ENCODE measurements around the gene STK32B.
"Not testable (repeated sequence)": the region's sequence is repeated elsewhere in the genome, so short reads cannot be mapped to it uniquely, and the experiment has no call there.

The STK32B gene

GRCh38 chr4:5433196-5433595 lies 381.9 kb downstream of the STK32B start:
- Histone ChIP-seq H3K27ac (ENCODE audit: insufficient read depth, low read depth, low read length, poor library complexity, severe bottlenecking) (no peak overlapping the region), H3K4me1 (ENCODE audit: control insufficient read depth, insufficient read depth, low read length) (no peaks in the 10 kb centered on the region), H3K4me3 (ENCODE audit: insufficient read depth, low read depth, low read length) (no peak overlapping the region), H3K36me3 (ENCODE audit: control insufficient read depth, insufficient read depth, low read length) (no peaks in the 10 kb centered on the region), H3K9me3 (ENCODE audit: control insufficient read depth, low read length) (no peaks in the 10 kb centered on the region), H3K27me3 (ENCODE audit: control insufficient read depth, insufficient read depth, low read length, poor library complexity, severe bottlenecking) (no peaks in the 10 kb centered on the region)
- WGBS, 2 experiments, result 92 to 95% methylated on average over 5 of the region's 5 CpGs

- Histone ChIP-seq H3K27ac (ENCODE audit: insufficient read depth, low read depth, low read length, poor library complexity, severe bottlenecking) (no peak overlapping the region), H3K4me1 (ENCODE audit: control insufficient read depth, insufficient read depth, low read length) (no peaks in the 10 kb centered on the region), H3K4me3 (ENCODE audit: insufficient read depth, low read depth, low read length) (no peak overlapping the region), H3K27me3 (ENCODE audit: control insufficient read depth, insufficient read depth, low read length, poor library complexity, severe bottlenecking) (no peaks in the 10 kb centered on the region), H3K9me3 (ENCODE audit: control insufficient read depth, low read length) (no peaks in the 10 kb centered on the region), H3K36me3 (ENCODE audit: control insufficient read depth, insufficient read depth, low read length) (no peaks in the 10 kb centered on the region)
- 27 to 28% methylated on average over 5 of the region's 5 CpGs for WGBS, 2 experiments
These were observed 383.9 kb downstream of the STK32B start for GRCh38 chr4:5435201-5435600.

DNA sequence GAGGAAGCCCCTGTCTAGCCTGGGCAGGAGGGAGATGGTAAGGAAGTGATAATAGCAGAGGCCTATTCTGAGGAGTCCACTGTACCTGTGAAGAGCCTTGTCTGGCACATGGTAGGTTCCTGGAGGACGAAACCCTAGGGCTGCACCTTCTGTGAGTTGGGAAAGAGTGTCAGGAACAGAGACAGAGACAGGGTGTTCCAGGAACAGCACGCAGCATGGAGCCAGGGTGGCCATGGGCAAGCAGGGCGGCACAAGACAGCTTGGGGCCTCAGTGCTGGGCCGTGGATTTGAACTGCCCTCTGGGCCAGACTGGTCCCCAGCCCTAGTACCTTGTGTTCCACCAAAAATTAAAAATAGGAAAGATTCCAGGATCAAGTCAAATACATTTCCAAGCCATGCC lies 384.5 kb downstream of the STK32B start:
- Histone ChIP-seq H3K9me3 (ENCODE audit: control insufficient read depth, low read length) (no peaks in the 10 kb centered on the region), H3K27me3 (ENCODE audit: control insufficient read depth, insufficient read depth, low read length, poor library complexity, severe bottlenecking) (no peaks in the 10 kb centered on the region), H3K27ac (ENCODE audit: insufficient read depth, low read depth, low read length, poor library complexity, severe bottlenecking) (no peak overlapping the region), H3K4me1 (ENCODE audit: control insufficient read depth, insufficient read depth, low read length) (no peaks in the 10 kb centered on the region), H3K36me3 (ENCODE audit: control insufficient read depth, insufficient read depth, low read length) (no peaks in the 10 kb centered on the region), H3K4me3 (ENCODE audit: insufficient read depth, low read depth, low read length) (no peak overlapping the region)
- WGBS, 2 experiments, result 93 to 95% methylated on average over 4 of the region's 4 CpGs

DNA sequence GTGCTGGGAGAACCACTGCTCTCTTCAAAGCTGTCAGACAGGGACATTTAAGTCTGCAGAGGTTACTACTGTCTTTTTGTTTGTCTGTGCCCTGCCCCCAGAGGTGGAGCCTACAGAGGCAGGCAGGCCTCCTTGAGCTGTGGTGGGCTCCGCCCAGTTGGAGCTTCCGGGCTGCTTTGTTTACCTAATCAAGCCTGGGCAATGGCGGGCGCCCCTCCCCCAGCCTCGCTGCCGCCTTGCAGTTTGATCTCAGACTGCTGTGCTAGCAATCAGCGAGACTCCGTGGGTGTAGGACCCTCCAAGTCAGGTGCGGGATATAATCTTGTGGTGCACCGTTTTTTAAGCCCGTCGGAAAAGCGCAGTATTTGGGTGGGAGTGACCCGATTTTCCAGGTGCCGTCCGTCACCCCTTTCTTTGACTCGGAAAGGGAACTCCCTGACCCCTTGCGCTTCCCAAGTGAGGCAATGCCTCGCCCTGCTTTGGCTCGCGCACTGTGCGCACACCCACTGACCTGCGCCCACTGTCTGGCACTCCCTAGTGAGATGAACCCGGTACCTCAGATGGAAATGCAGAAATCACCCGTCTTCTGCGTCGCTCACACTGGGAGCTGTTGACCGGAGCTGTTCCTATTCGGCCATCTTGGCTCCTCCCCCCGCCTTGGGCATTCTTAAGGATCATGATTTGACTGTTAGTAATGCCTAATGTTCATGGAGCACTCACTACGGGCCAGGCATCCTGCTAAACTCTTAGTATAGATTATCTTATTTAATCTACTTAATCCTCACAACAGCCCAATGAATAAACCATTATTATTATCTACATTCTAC lies 392.9 kb downstream of the STK32B start:
- not testable (repeated sequence) for H3K4me1 ChIP-seq (ENCODE audit: control insufficient read depth, insufficient read depth, low read length); H3K36me3 ChIP-seq (ENCODE audit: control insufficient read depth, insufficient read depth, low read length); H3K27me3 ChIP-seq (ENCODE audit: control insufficient read depth, insufficient read depth, low read length, poor library complexity, severe bottlenecking); H3K9me3 ChIP-seq (ENCODE audit: control insufficient read depth, low read length); H3K4me3 ChIP-seq (ENCODE audit: insufficient read depth, low read depth, low read length); H3K27ac ChIP-seq (ENCODE audit: insufficient read depth, low read depth, low read length, poor library complexity, severe bottlenecking)
- 75 to 76% methylated on average over 25 of the region's 31 CpGs for WGBS, 2 experiments

- H3K4me3 ChIP-seq (ENCODE audit: insufficient read depth, low read depth, low read length), result no peak overlapping the region
- H3K36me3 ChIP-seq (ENCODE audit: control insufficient read depth, insufficient read depth, low read length), result no peaks in the 10 kb centered on the region
- H3K27ac ChIP-seq (ENCODE audit: insufficient read depth, low read depth, low read length, poor library complexity, severe bottlenecking), result no peak overlapping the region
- no peaks in the 10 kb centered on the region for H3K9me3 ChIP-seq (ENCODE audit: control insufficient read depth, low read length)
- H3K4me1 ChIP-seq (ENCODE audit: control insufficient read depth, insufficient read depth, low read length), result peaks cover 7% of the 10 kb centered on the region
- WGBS, 2 experiments, result 93 to 95% methylated on average over 10 of the region's 10 CpGs
- no peaks in the 10 kb centered on the region for H3K27me3 ChIP-seq (ENCODE audit: control insufficient read depth, insufficient read depth, low read length, poor library complexity, severe bottlenecking)
These were observed 393.7 kb downstream of the STK32B start for GRCh38 chr4:5444918-5445517.

GRCh38 chr4:5446595-5447226 lies 395.4 kb downstream of the STK32B start:
- Histone ChIP-seq H3K9me3 (ENCODE audit: control insufficient read depth, low read length) (no peaks in the 10 kb centered on the region), H3K4me3 (ENCODE audit: insufficient read depth, low read depth, low read length) (no peak overlapping the region), H3K4me1 (ENCODE audit: control insufficient read depth, insufficient read depth, low read length) (peaks cover 7% of the 10 kb centered on the region), H3K27me3 (ENCODE audit: control insufficient read depth, insufficient read depth, low read length, poor library complexity, severe bottlenecking) (no peaks in the 10 kb centered on the region), H3K27ac (ENCODE audit: insufficient read depth, low read depth, low read length, poor library complexity, severe bottlenecking) (no peak overlapping the region), H3K36me3 (ENCODE audit: control insufficient read depth, insufficient read depth, low read length) (no peaks in the 10 kb centered on the region)
- 88 to 92% methylated on average over 17 of the region's 17 CpGs for WGBS, 2 experiments

- Histone ChIP-seq H3K27ac (ENCODE audit: insufficient read depth, low read depth, low read length, poor library complexity, severe bottlenecking) (no peak overlapping the region), H3K4me3 (ENCODE audit: insufficient read depth, low read depth, low read length) (no peak overlapping the region), H3K27me3 (ENCODE audit: control insufficient read depth, insufficient read depth, low read length, poor library complexity, severe bottlenecking) (no peaks in the 10 kb centered on the region), H3K9me3 (ENCODE audit: control insufficient read depth, low read length) (no peaks in the 10 kb centered on the region), H3K4me1 (ENCODE audit: control insufficient read depth, insufficient read depth, low read length) (peaks cover 7% of the 10 kb centered on the region), H3K36me3 (ENCODE audit: control insufficient read depth, insufficient read depth, low read length) (no peaks in the 10 kb centered on the region)
- WGBS, 2 experiments, result 95 to 96% methylated on average over 2 to 3 of the region's 3 CpGs
These were observed 396.5 kb downstream of the STK32B start for GRCh38 chr4:5447755-5448154.

DNA sequence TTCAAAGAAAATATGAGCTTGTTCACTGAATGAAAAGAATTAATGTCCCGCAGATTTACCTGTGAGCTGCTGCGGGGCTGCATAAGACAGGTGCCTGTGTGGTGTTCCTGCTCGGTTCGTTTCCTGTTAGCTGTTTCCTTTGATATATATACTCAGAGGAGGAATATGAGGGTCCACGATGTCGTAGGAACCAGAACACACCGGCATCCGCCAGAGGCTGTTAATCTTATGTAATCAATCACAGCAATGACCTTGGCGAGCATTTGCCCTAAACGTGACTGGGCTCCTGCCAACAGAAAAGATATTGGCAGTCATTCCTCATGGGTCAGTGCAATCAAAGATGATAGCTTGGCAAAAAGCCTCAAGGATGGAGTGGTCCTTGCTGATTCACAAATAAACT lies 396.9 kb downstream of the STK32B start:
- WGBS, 2 experiments, result 94 to 95% methylated on average over 10 of the region's 10 CpGs
- Histone ChIP-seq H3K4me3 (ENCODE audit: insufficient read depth, low read depth, low read length) (no peak overlapping the region), H3K27me3 (ENCODE audit: control insufficient read depth, insufficient read depth, low read length, poor library complexity, severe bottlenecking) (no peaks in the 10 kb centered on the region), H3K9me3 (ENCODE audit: control insufficient read depth, low read length) (no peaks in the 10 kb centered on the region), H3K27ac (ENCODE audit: insufficient read depth, low read depth, low read length, poor library complexity, severe bottlenecking) (no peak overlapping the region), H3K4me1 (ENCODE audit: control insufficient read depth, insufficient read depth, low read length) (peaks cover 7% of the 10 kb centered on the region), H3K36me3 (ENCODE audit: control insufficient read depth, insufficient read depth, low read length) (no peaks in the 10 kb centered on the region)

DNA sequence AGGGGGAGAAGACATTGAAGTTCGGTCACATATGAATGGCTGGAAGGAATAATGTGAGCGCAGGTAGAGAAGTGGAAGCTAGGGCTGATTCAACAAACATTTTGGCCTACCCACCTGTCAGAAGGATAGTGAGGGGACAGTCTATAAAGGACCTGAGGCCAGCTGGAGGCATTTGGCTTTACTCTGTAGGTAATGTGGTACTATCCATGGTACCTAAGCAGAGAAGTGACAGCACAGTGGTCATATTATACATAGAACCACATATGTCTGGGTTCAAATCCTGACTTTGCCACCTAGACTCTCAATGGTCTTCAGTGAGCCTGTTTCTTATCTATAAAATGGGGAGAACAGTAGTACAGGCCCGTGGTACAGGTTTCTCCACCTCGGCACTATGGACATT lies 400.0 kb downstream of the STK32B start:
- Histone ChIP-seq H3K27me3 (ENCODE audit: control insufficient read depth, insufficient read depth, low read length, poor library complexity, severe bottlenecking) (no peaks in the 10 kb centered on the region), H3K9me3 (ENCODE audit: control insufficient read depth, low read length) (no peaks in the 10 kb centered on the region), H3K4me3 (ENCODE audit: insufficient read depth, low read depth, low read length) (no peak overlapping the region), H3K27ac (ENCODE audit: insufficient read depth, low read depth, low read length, poor library complexity, severe bottlenecking) (no peak overlapping the region), H3K36me3 (ENCODE audit: control insufficient read depth, insufficient read depth, low read length) (no peaks in the 10 kb centered on the region), H3K4me1 (ENCODE audit: control insufficient read depth, insufficient read depth, low read length) (peaks cover 7% of the 10 kb centered on the region)
- WGBS, 2 experiments, result 90 to 97% methylated on average over 4 of the region's 4 CpGs

- Histone ChIP-seq H3K27ac (ENCODE audit: insufficient read depth, low read depth, low read length, poor library complexity, severe bottlenecking) (no peak overlapping the region), H3K4me3 (ENCODE audit: insufficient read depth, low read depth, low read length) (no peak overlapping the region), H3K27me3 (ENCODE audit: control insufficient read depth, insufficient read depth, low read length, poor library complexity, severe bottlenecking) (no peaks in the 10 kb centered on the region), H3K4me1 (ENCODE audit: control insufficient read depth, insufficient read depth, low read length) (no peaks in the 10 kb centered on the region), H3K9me3 (ENCODE audit: control insufficient read depth, low read length) (no peaks in the 10 kb centered on the region), H3K36me3 (ENCODE audit: control insufficient read depth, insufficient read depth, low read length) (no peaks in the 10 kb centered on the region)
- 87 to 92% methylated on average over 7 of the region's 7 CpGs for WGBS, 2 experiments
These were observed 400.9 kb downstream of the STK32B start for GRCh38 chr4:5452156-5452555.

All from ectodermal cell (in vitro differentiated cells).